Colonic mucosa (tissue), 4 donors: ENCODE results near the gene ZCCHC17. TPM values are rescaled to one million over a fixed set of nuclear protein-coding genes. Genes with fewer than 3 reads are reported as not detected.
A peak's percentile ranks its signal among the peaks of the same experiment; 100 is the strongest.

Source experiments
- DNase-seq: peaks from one replicate; pipeline ENCODE4 v3.0.0-alpha.2; 2020
- H3K27ac ChIP-seq: fragments of 200-600 bp; one replicate; pipeline ENCODE4 v1.8.0; 2021
- H3K27me3 ChIP-seq: fragments of 200-600 bp; one replicate; pipeline ENCODE4 v1.8.0; 2021
- H3K36me3 ChIP-seq: fragments of 200-600 bp; one replicate; pipeline ENCODE4 v1.8.0; 2021
- H3K4me1 ChIP-seq: fragments of 200-600 bp; one replicate; pipeline ENCODE4 v1.8.0; 2021; ENCODE audit warnings: mild to moderate bottlenecking
- H3K4me3 ChIP-seq: fragments of 200-600 bp; one replicate; pipeline ENCODE4 v1.8.0; 2021
- H3K9ac ChIP-seq, 2 donors: one replicate each; pipeline ENCODE4 v1.7.0; 2013; ENCODE audit warnings: control low read depth in 2 of 2, low read depth in 2 of 2, low read length in 2 of 2
- H3K9me3 ChIP-seq: fragments of 200-600 bp; one replicate; pipeline ENCODE4 v1.8.0; 2021
- intact Hi-C: fragments of 100-400 bp; cut with DNase I; formaldehyde crosslinking; loops from one replicate; pipeline ENCODE4 v1.14.1; 2022
- total RNA-seq, 2 donors: library from RNA; stranded (reverse); fragmentation: NEBNext Ultra II Directional in 1 of 2; extraction: Animal tissue kit (Norgen Biotek cat#: 25700) in 1 of 2; gene quantifications; one replicate each; pipeline ENCODE4 v1.2.1, GENCODE V29; 2021
- TF ChIP-seq, protein P1 (sequence below): fragments of 200-600 bp; IDR thresholded peaks from one replicate; pipeline ENCODE4 v1.8.0; 2022; ENCODE audit warnings: antibody characterized with exemption, mild to moderate bottlenecking
- donor health status: healthy.
- donor health status: DM: no; HTN: no; CAD: no.
- donor health status: DM: no; HTN: no; CAD: no.

ZCCHC17 gene
- total RNA-seq, 2 donors from 2014 or later = 19.8 to 23.9 TPM

DNA sequence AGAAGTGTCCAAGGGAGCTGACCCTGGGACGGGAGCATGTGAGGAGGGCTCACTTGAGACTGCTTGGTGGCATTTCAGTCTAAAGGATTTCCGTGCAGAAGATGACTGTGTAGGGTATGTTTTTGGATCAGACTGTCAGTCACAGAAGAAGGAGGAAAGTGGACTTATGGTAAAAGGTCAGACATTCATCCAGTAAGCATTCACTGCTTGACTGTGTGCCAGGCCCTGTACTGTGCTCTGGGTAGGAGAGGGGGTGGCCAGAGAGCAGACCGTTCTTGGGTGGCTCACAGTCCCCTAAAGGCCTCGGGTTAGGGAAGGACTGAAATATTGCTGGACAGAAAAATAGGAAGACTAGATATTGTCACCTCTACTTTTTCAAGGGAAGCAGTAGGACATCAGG is 114.0 kb downstream of the ZCCHC17 start:
- Histone ChIP-seq H3K4me3 (no peak overlapping the region), H3K36me3 (no peaks in the 10 kb centered on the region), H3K27ac (no peak overlapping the region), H3K9me3 (no peaks in the 10 kb centered on the region), H3K9ac (no peak overlapping the region), H3K4me1 (no peaks in the 10 kb centered on the region), H3K27me3 (no peaks in the 10 kb centered on the region)
- TF ChIP-seq, protein P1, sequence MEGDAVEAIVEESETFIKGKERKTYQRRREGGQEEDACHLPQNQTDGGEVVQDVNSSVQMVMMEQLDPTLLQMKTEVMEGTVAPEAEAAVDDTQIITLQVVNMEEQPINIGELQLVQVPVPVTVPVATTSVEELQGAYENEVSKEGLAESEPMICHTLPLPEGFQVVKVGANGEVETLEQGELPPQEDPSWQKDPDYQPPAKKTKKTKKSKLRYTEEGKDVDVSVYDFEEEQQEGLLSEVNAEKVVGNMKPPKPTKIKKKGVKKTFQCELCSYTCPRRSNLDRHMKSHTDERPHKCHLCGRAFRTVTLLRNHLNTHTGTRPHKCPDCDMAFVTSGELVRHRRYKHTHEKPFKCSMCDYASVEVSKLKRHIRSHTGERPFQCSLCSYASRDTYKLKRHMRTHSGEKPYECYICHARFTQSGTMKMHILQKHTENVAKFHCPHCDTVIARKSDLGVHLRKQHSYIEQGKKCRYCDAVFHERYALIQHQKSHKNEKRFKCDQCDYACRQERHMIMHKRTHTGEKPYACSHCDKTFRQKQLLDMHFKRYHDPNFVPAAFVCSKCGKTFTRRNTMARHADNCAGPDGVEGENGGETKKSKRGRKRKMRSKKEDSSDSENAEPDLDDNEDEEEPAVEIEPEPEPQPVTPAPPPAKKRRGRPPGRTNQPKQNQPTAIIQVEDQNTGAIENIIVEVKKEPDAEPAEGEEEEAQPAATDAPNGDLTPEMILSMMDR = no peak
- intact Hi-C loops = no loop called here
- no peak for DNase-seq

DNA sequence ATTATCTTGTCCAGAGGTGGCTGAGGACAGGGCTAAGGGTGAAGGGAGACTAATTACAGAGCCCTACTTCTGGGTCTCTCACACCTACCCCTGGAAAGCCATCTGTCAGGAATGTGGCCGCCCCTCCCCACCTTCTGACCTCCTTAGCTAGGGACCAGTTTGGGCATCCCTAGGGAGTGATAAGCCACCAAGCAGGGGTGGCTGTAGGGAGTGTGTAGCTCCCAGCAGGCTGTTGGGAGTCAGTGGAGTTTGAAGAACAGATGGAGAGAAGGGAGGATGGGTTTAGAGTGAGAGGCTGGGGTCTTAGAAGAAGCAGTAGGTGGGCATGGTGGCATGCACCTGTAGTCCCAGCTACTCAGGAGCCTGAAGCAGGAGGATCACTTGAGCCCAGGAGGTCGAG is 115.4 kb downstream of the ZCCHC17 start:
- intact Hi-C loops = no loop called here
- Histone ChIP-seq H3K27ac (no peak overlapping the region), H3K9ac (peak overlapping the region in 1 of 2 donors; percentile 73), H3K9me3 (no peaks in the 10 kb centered on the region), H3K4me3 (peak overlapping the region; percentile 79), H3K36me3 (no peaks in the 10 kb centered on the region), H3K27me3 (no peaks in the 10 kb centered on the region), H3K4me1 (no peaks in the 10 kb centered on the region)
- no peak for DNase-seq
- TF ChIP-seq, protein P1 = no peak

DNA sequence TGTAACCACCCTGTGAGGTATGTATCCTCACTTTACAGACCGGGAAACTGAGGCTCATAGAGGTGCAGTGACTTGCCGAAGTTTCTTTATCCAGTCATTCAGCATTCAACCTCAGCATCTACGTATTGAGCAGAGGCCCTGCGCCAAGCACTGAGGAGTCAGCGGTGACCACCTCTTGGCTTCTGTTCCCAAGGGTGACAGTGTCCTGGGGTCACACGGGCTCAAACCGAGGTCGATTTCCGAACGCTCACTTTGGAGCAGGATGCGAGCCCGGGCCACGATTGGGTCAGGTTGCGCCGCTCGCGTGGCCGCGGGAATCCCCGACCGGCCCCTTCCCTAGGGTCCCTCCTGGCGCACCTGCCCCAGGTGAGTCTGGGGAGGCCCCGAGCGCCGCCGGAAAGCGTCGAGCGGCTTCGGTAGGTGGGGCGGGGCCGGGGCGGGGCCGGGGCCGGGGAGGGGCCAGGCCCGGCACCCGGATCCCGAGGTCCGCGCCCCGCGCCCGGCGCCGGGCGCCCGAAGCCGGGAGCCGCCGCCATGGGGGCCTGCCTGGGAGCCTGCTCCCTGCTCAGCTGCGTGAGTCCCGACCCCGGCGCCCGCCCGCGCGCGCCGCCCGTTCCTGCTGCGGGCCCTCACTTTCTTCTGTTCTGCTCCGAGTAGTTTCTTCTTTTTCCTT is 116.0 kb downstream of the ZCCHC17 start, which contains the start of gene SERINC2:
SERINC2 (plus strand) TSS at position 482 of the 673 bp plus-strand sequence; CDS start at position 535, 53 bp downstream.
- TF ChIP-seq, protein P1 = no peak
- peak; percentile 62 for DNase-seq

DNA sequence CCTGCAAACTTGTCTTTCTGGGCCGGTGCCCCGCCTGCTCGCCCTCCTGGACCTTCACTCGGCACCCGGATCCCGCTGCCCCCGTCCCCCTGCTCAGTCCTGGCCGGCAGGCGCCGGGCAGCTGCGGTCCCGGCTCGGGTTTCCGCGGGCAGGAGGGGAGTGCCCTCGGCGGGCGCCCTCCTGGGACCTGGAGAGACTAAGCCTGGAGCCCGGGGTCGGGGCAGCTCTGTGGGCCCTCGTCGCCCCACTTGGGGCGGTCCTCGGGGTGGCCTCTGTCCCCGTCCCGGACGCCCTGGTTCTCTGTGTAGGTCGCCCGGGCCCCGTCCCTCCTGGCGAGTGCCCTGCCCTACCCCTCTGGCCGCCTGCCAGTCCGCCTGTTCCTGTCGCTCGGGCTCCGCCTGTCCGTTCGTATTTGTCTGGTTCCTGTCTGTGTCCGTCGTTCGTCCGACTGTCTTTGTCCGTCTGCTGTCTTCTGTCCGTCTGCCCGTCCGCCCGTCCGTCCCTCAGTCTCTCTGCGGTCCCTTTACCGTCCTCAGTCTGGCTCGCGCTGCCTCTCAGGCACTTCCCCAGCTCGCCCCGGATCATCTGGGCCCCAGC is 116.7 kb downstream of the ZCCHC17 start:
- no peaks in the 10 kb centered on the region for H3K4me1 ChIP-seq
- peak overlapping the region; percentile 79 for H3K4me3 ChIP-seq
- no peaks in the 10 kb centered on the region for H3K27me3 ChIP-seq
- peak; percentile 93 for DNase-seq
- H3K27ac ChIP-seq = peak overlapping the region; percentile 84
- no peaks in the 10 kb centered on the region for H3K9me3 ChIP-seq
- H3K9ac ChIP-seq = peak overlapping the region; percentile 93 to 95
- TF ChIP-seq, protein P1 = no peak
- no peaks in the 10 kb centered on the region for H3K36me3 ChIP-seq
- intact Hi-C loops = no loop called here

More for the DNA sequence above, 116.0 kb downstream of the ZCCHC17 start, which contains the start of gene SERINC2:
- no peaks in the 10 kb centered on the region for H3K4me1 ChIP-seq
- H3K27me3 ChIP-seq = no peaks in the 10 kb centered on the region
- H3K9ac ChIP-seq = peak within 1 kb of the TSS; percentile 93 to 95
- H3K4me3 ChIP-seq = peak within 1 kb of the TSS; percentile 79
- no peaks in the 10 kb centered on the region for H3K36me3 ChIP-seq
- peak within 1 kb of the TSS; percentile 84 for H3K27ac ChIP-seq
- intact Hi-C loops = no loop called here
- H3K9me3 ChIP-seq = no peaks in the 10 kb centered on the region

Other genes starting within 250 kb of the ZCCHC17 start
- 100 to 1,000 TPM; 119 to 124 TPM for gene PUM1, start 231.3 kb upstream of the ZCCHC17 start, total RNA-seq
- gene NKAIN1, start 57.1 kb upstream of the ZCCHC17 start, total RNA-seq = under 1 TPM in 1 of 2 donors, not detected in 1; 0.20 TPM
- gene SNRNP40, start 244 bp upstream of the ZCCHC17 start, total RNA-seq = 10 to 100 TPM; 34.7 to 59.6 TPM
- gene FABP3, start 76.0 kb downstream of the ZCCHC17 start, total RNA-seq = 1 to 10 TPM; 2.8 to 4.7 TPM
- 100 to 1,000 TPM; 203 to 212 TPM for gene SERINC2, start 116.2 kb downstream of the ZCCHC17 start, total RNA-seq